Measurements from ENCODE around the gene HCCS. TPM values are rescaled to one million over a fixed set of nuclear protein-coding genes. Genes with fewer than 3 reads are reported as not detected.

HCCS gene
- polyA plus RNA-seq, 1 experiment = 32.3 TPM

DNA sequence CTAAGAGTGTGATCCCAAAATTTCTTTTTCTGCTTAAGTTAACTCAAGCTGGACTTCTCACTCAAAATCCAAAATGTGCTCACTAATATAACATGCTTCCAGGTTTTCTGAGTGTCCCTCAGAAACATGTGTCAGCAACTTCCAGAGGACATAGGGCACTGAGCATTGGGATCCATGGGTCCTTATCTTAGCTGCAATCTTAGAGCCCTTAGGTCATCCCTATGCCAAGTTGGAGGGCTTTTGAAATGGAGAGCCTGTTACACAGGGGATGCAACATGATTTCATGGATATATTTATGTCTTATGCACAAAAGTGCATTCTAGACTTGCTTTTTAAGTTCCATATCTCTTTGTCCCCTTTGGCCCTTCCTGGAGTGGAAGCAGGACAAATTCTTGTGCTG is 11.7 kb upstream of the HCCS start:
- DNase-seq (ENCODE audit: low read depth, low spot score) = no peak
- Histone ChIP-seq H3K27me3 (ENCODE audit: control insufficient read depth, insufficient read depth, low read length) (no peaks in the 10 kb centered on the region), H3K4me3 (ENCODE audit: low read depth, low read length) (no peak overlapping the region), H3K27ac (ENCODE audit: low read depth, low read length) (no peak overlapping the region), H3K9me3 (ENCODE audit: control insufficient read depth, insufficient read depth, low read length) (no peaks in the 10 kb centered on the region)
- TF ChIP-seq, protein P1, sequence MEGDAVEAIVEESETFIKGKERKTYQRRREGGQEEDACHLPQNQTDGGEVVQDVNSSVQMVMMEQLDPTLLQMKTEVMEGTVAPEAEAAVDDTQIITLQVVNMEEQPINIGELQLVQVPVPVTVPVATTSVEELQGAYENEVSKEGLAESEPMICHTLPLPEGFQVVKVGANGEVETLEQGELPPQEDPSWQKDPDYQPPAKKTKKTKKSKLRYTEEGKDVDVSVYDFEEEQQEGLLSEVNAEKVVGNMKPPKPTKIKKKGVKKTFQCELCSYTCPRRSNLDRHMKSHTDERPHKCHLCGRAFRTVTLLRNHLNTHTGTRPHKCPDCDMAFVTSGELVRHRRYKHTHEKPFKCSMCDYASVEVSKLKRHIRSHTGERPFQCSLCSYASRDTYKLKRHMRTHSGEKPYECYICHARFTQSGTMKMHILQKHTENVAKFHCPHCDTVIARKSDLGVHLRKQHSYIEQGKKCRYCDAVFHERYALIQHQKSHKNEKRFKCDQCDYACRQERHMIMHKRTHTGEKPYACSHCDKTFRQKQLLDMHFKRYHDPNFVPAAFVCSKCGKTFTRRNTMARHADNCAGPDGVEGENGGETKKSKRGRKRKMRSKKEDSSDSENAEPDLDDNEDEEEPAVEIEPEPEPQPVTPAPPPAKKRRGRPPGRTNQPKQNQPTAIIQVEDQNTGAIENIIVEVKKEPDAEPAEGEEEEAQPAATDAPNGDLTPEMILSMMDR (IDR thresholded peaks at IDR 0.05; ENCODE audit: low read depth, low read length) = no peak
- ChIA-PET POLR2A (no interaction called here), CTCF (interaction anchor here (0.6 to 0.7 kb wide), 2 partner anchors 13 to 16 kb away, joined by 4 read pairs; no protein-coding TSS in a partner anchor)

DNA sequence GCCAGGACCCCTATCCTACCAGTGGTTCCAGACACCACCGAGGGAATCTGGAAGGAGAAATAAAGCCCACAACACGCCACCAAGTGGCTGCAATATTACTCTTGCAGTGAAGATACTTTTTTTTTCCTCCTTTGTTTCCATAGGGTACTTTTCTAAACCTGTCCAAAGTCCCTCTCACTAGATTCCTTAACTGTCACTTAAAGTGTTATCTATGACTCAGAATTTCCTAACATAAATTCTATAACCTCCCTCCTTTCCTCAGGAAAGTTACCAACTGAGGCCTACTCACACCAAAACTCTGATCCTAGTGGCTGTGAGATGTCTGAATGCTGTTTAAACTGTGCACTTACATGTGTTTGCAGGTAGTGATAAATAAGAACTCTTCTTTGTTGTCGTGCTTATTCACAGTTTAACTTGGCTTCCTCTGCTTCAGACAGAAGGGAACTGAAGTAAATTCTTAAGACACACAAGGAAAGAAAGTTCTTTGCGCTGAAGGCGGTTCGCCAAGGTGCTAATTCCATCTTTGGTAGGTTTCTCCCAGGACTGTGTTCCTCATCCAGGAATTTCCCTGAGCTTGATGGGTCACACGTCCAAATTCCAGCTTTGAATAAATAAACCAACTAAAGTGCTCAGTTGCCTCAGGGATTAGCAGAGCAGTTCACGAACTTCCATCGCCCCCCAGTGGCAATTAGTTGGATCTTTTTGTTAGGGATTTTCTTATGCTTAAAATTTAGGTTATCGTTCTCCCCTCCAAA is 10.7 kb upstream of the HCCS start:
- Histone ChIP-seq H3K27me3 (ENCODE audit: control insufficient read depth, insufficient read depth, low read length) (no peaks in the 10 kb centered on the region), H3K27ac (ENCODE audit: low read depth, low read length) (no peak overlapping the region), H3K4me3 (ENCODE audit: low read depth, low read length) (no peak overlapping the region), H3K9me3 (ENCODE audit: control insufficient read depth, insufficient read depth, low read length) (no peaks in the 10 kb centered on the region)
- ChIA-PET POLR2A (no interaction called here), CTCF (interaction anchor here (0.6 to 2.2 kb wide), 6 partner anchors 376 to 1992 kb away, joined by 3 to 36 read pairs (median 4); no protein-coding TSS in a partner anchor)
- peak; percentile 52 for DNase-seq (ENCODE audit: low read depth, low spot score)
- TF ChIP-seq, protein P1 (IDR thresholded peaks at IDR 0.05; ENCODE audit: low read depth, low read length) = peak; percentile 50

DNA sequence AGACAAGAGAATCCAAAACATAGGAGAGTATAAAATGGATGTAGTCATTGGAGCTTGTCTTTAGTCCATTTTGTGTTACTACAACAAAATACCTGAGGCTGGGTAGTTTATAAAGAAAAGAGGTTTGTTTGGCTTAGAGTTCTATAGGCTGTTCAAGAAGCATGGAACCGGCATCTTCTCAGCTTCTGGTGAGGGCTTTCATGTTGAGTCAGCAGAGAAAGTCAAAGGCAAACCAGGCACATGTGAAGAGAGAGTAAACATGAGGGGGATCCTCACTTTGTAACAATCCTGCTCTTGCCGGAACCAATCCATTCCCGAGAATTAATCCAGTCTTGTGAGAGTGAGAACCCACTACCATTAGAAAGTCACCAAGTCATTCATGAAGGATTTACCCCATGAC is 8.1 kb upstream of the HCCS start:
- no peaks in the 10 kb centered on the region for H3K9me3 ChIP-seq (ENCODE audit: control insufficient read depth, insufficient read depth, low read length)
- TF ChIP-seq, protein P1 (IDR thresholded peaks at IDR 0.05; ENCODE audit: low read depth, low read length) = no peak
- ChIA-PET POLR2A (no interaction called here), CTCF (interaction anchor here (1.0 to 1.1 kb wide), 2 partner anchors 334 to 380 kb away, joined by 3 to 4 read pairs; no protein-coding TSS in a partner anchor)
- no peak for DNase-seq (ENCODE audit: low read depth, low spot score)
- no peak overlapping the region for H3K4me3 ChIP-seq (ENCODE audit: low read depth, low read length)
- H3K27me3 ChIP-seq (ENCODE audit: control insufficient read depth, insufficient read depth, low read length) = no peaks in the 10 kb centered on the region
- H3K27ac ChIP-seq (ENCODE audit: low read depth, low read length) = no peak overlapping the region

DNA sequence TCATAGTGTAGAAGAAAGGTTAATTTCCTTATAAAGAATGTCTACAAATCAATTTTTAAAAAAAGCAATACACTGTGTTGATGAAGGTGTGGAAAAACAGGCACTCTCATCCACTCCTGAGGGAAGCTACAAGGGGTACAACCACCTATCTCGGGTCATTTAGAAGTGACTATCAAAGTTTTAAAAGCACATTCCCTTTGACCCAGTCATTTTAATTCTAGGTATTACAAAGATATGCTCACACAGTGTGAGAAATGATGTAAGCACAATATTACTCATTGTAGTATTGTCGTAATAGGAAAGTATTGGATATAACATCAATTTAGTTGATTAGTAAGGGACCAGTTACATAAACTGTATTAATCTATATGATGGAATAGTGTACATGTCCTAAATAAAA is 7.4 kb upstream of the HCCS start:
- no peaks in the 10 kb centered on the region for H3K9me3 ChIP-seq (ENCODE audit: control insufficient read depth, insufficient read depth, low read length)
- TF ChIP-seq, protein P1 (IDR thresholded peaks at IDR 0.05; ENCODE audit: low read depth, low read length) = no peak
- no peak overlapping the region for H3K27ac ChIP-seq (ENCODE audit: low read depth, low read length)
- no peak for DNase-seq (ENCODE audit: low read depth, low spot score)
- CTCF ChIA-PET = interaction anchor here (1.1 kb wide), 1 partner anchor 335 kb away, joined by 4 read pairs; no protein-coding TSS in a partner anchor
- H3K4me3 ChIP-seq (ENCODE audit: low read depth, low read length) = no peak overlapping the region
- POLR2A ChIA-PET = no interaction called here
- no peaks in the 10 kb centered on the region for H3K27me3 ChIP-seq (ENCODE audit: control insufficient read depth, insufficient read depth, low read length)

DNA sequence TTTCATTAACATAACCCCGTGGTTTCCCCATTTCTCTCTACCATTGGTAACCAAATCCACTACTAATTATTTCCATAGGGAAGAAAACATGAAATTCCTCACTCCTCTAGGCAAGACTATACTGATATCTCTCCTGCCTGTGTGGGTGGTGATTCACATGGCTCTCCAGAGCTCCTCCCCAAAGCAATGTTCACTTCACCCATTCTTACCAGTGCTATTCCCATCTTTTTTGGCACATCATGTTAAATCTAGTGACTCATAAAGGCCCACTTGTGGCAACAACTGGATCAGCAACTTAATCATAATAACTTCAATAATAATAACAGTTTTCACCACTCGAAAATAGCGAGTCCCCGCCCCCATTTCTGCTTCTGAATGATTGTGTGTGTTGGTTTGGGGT is 6.1 kb upstream of the HCCS start:
- CTCF ChIA-PET = interaction anchor here (1.1 kb wide), 1 partner anchor 336 kb away, joined by 3 read pairs; no protein-coding TSS in a partner anchor
- DNase-seq (ENCODE audit: low read depth, low spot score) = no peak
- POLR2A ChIA-PET = no interaction called here

More for the DNA sequence above, 6.1 kb upstream of the HCCS start:
- TF ChIP-seq, protein P1 (IDR thresholded peaks at IDR 0.05; ENCODE audit: low read depth, low read length) = 0 out of 2 replicates have a peak, but pooled peaks have one; percentile 2
- Histone ChIP-seq H3K9me3 (ENCODE audit: control insufficient read depth, insufficient read depth, low read length) (no peaks in the 10 kb centered on the region), H3K27me3 (ENCODE audit: control insufficient read depth, insufficient read depth, low read length) (no peaks in the 10 kb centered on the region), H3K4me3 (ENCODE audit: low read depth, low read length) (no peak overlapping the region), H3K27ac (ENCODE audit: low read depth, low read length) (no peak overlapping the region)
